GM18519 (cell line): Measurements from ENCODE around the gene AIF1.

Source experiments
- ATAC-seq: cut with Tn5 transposase; IDR thresholded peaks from one replicate; pipeline ENCODE4 v1.9.1; 2021; ENCODE audit warnings: mild to moderate bottlenecking, moderate library complexity; ENCODE audit not compliant: unreplicated experiment, low FRiP score

AIF1 gene

GRCh38 chr6:31619805-31620585 is 5.0 kb downstream of the AIF1 start:
- ATAC-seq, result peak; percentile 47

- peak; percentile 31 for ATAC-seq
Measured at GRCh38 chr6:31620586-31621319, 5.7 kb downstream of the AIF1 start, which contains the start of gene PRRC2A. PRRC2A (plus strand) TSS chr6:31620715; CDS start chr6:31622790, 2,075 bp downstream.

DNA sequence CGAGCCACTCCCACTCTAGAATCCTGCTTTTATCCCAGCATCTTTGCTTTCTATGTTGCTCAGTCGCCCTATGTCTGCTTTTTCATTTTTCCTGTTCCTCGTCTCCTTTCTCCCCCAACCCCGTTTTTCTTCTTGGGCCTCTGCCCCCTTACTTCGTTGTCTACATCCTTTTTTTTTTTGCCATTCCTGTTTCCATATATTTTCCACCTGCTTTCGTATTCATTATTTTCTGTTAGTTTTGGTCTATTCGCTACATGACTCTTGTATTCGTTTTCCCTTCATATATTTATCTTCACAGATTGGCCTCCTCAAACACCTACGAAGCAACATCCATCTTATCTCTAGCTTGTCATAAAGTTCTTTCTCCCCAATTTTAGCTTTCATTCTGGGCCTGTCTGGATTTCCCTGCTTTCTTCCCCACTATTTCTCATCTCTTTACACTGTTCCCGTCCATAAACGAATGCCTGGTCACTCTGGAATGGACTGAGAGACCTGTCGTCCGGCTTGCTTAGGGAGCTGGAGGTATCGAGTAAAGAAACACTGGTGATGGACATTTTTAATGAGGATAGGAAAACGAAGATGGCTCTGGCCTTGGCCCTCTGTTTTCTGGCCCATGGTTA is 6.4 kb downstream of the AIF1 start:
- no peak for ATAC-seq

GRCh38 chr6:31621991-31622390 is 7.0 kb downstream of the AIF1 start:
- ATAC-seq, result no peak

- ATAC-seq, result no peak
Measured at GRCh38 chr6:31622684-31623091, 7.7 kb downstream of the AIF1 start.

- no peak for ATAC-seq
Measured at GRCh38 chr6:31624070-31624469, 9.0 kb downstream of the AIF1 start.

DNA sequence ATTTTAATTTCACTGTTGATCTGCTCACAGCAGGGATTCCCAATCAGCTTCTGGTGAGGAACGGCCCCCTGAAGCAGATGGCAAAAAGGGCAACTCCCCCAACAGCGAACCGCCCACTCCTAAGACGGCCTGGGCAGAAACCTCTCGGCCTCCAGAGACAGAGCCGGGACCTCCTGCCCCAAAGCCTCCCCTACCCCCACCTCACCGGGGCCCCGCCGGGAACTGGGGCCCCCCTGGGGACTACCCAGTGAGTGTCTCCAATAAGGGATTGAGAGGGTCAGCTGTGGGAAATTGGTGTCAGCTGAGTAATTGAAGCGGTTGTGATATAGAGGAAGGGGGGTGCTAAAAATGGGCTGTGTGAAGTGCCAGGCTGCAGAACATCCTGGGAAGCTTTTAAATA is 11.9 kb downstream of the AIF1 start:
- no peak for ATAC-seq

- no peak for ATAC-seq
Measured at GRCh38 chr6:31627690-31628287, 12.8 kb downstream of the AIF1 start.

GRCh38 chr6:31629014-31629413 is 14.0 kb downstream of the AIF1 start:
- no peak for ATAC-seq

DNA sequence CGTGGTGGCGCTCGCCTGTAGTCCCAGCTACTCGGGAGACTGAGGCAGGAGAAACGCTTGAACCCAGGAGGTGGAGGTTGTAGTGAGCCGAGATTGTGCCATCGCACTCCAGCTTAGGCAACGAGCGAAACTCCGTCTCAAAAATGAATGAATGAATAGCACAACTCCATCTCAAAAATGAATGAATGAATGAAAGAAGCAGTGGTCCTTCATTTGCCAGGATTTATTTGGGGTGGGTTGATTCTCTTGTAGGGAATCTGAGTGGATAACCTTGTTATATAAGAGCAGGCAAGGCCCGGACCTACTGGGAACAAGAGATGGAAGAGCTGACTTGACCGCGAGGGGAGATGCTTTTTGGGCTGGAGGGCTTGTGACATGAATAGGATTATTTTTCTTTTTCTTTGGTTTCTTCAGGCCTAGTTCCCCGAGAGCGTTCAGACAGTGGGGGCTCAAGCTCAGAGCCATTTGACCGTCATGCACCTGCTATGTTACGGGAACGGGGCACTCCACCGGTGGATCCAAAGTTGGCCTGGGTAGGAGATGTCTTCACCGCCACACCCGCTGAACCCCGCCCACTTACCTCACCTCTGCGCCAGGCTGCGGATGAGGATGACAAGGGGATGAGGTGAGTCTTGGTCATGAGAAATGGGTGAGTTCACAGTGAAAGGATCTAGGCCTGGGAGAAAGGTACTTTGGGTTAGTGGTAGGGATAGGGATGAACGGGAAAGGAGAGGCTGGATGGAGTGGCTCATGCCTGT is 15.3 kb downstream of the AIF1 start:
- ATAC-seq, result no peak

- ATAC-seq, result no peak
Measured at GRCh38 chr6:31631209-31631608, 16.2 kb downstream of the AIF1 start.

DNA sequence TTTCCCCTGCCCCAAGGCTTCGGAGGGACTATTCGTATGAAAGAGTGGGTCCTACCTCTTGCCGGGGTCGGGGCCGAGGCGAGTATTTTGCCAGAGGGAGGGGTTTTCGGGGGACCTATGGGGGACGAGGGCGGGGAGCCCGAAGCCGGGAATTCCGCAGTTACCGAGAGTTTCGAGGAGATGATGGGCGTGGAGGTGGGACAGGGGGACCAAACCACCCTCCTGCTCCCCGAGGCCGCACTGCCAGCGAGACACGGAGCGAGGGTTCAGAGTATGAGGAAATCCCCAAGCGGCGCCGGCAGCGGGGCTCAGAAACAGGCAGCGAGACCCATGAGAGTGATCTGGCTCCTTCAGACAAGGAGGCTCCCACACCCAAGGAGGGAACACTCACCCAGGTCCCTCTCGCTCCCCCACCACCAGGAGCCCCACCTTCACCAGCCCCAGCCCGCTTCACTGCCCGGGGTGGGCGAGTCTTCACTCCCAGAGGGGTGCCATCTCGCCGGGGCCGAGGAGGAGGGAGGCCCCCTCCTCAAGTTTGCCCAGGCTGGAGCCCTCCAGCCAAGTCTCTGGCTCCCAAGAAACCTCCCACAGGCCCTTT is 16.7 kb downstream of the AIF1 start:
- no peak for ATAC-seq

- ATAC-seq, result no peak
Measured at GRCh38 chr6:31632279-31632946, 17.4 kb downstream of the AIF1 start.

- ATAC-seq, result no peak
Measured at GRCh38 chr6:31633447-31633846, 18.4 kb downstream of the AIF1 start.

- ATAC-seq, result no peak
Measured at GRCh38 chr6:31634131-31634530, 19.1 kb downstream of the AIF1 start.

DNA sequence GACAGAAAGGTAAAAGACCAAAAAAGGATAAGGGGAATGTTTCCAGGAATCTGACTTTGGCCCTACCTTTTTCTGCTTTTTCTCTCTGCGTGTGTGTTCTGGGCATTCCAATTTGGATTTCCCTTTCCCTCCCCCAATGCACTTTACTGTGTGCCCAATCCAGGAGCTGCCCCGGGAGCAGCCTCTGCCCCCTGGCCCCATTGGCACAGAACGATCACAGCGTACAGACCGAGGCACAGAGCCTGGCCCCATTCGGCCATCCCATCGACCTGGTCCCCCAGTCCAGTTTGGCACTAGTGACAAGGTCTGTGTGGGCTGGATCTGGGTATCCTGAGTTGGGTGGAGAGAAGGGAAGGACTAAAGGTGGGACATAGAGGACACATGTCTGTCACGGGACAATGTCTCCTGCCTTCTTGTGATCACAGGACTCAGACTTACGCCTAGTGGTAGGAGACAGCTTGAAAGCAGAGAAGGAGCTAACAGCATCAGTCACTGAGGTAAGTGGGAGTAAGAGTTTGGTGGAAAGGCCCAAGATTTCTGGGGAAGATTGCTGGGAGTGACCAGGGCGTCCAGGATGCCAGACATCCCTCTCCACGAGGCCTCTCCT is 20.0 kb downstream of the AIF1 start:
- ATAC-seq, result no peak

DNA sequence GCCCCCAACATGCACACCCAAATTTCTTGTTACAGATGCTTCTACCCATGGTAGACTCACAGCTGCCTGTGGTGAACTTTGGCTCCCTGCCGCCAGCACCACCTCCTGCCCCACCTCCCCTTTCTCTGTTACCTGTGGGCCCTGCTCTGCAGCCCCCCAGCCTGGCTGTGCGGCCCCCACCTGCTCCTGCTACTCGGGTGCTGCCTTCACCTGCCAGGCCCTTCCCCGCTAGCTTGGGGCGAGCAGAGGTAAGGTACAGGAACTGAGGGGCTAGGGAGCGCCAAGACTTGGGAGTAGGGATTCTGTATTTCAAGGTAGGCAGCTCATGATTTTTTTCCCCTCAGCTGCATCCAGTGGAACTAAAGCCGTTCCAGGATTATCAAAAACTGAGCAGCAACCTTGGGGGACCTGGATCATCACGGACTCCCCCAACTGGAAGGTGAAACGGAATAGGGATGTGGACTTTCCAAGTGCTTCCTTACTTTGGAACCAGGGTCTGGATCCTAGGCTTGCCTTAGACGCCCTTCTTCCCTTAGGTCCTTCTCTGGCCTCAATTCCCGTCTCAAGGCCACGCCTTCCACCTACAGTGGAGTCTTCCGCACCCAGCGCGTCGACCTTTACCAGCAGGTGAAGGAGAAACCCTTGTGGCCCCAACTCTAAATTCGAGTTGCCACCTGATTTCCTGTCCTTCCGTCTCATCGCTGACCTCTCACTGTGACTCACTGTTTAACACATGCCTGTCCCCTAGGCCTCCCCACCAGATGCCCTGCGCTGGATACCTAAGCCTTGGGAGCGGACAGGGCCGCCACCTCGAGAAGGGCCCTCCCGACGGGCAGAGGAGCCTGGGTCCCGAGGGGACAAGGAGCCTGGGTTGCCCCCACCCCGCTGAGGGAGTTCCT is 21.9 kb downstream of the AIF1 start:
- no peak for ATAC-seq

GRCh38 chr6:31639043-31639442 is 24.0 kb downstream of the AIF1 start:
- no peak for ATAC-seq
